ENCODE data around the gene GABBR2. TPM values are rescaled to one million over a fixed set of nuclear protein-coding genes. Genes with fewer than 3 reads are reported as not detected.

The GABBR2 gene
- total RNA-seq, 4 donors from 2014 or later = not detected

- ATAC-seq (ENCODE audit: low FRiP score) = no peak
- TF ChIP-seq CTCF (IDR thresholded peaks at IDR 0.05) = no peak
- no peak for DNase-seq (ENCODE audit: low spot score)
Measured at GRCh38 chr9:98700801-98701200, 7.9 kb downstream of the GABBR2 start.

GRCh38 chr9:98698856-98699255, 9.9 kb downstream of the GABBR2 start:
- DNase-seq (ENCODE audit: low spot score) = no peak
- no peak for ATAC-seq (ENCODE audit: low FRiP score)
- no peak for TF ChIP-seq CTCF (IDR thresholded peaks at IDR 0.05)

GRCh38 chr9:98694943-98695342, 13.8 kb downstream of the GABBR2 start:
- ATAC-seq (ENCODE audit: low FRiP score) = no peak
- no peak for DNase-seq (ENCODE audit: low spot score)
- no peak for TF ChIP-seq CTCF (IDR thresholded peaks at IDR 0.05)

- DNase-seq (ENCODE audit: low spot score) (no peak), ATAC-seq (ENCODE audit: low FRiP score) (no peak)
- TF ChIP-seq CTCF (IDR thresholded peaks at IDR 0.05) = no peak
Measured at GRCh38 chr9:98692392-98692791, 16.3 kb downstream of the GABBR2 start.

- no peak for DNase-seq (ENCODE audit: low spot score)
- no peak for ATAC-seq (ENCODE audit: low FRiP score)
- TF ChIP-seq CTCF (IDR thresholded peaks at IDR 0.05) = no peak
Measured at GRCh38 chr9:98691890-98692289, 16.8 kb downstream of the GABBR2 start.

GRCh38 chr9:98690686-98691085, 18.0 kb downstream of the GABBR2 start:
- ATAC-seq (ENCODE audit: low FRiP score) (no peak), DNase-seq (ENCODE audit: low spot score) (no peak)
- TF ChIP-seq CTCF (IDR thresholded peaks at IDR 0.05) = no peak

GRCh38 chr9:98688710-98689495, 19.8 kb downstream of the GABBR2 start:
- DNase-seq (ENCODE audit: low spot score) (no peak), ATAC-seq (ENCODE audit: low FRiP score) (no peak)
- no peak for TF ChIP-seq CTCF (IDR thresholded peaks at IDR 0.05)

All from omental fat pad (tissue), 4 donors.